C4-2B (cell line): ENCODE results near the gene UGT3A2.

Source experiments
- ZFX ChIP-seq: fragments of 450-650 bp; IDR thresholded peaks from 2 replicates; pipeline ENCODE4 v1.6.1; 2017
- TF ChIP-seq, protein P1 (sequence below): fragments of 450-650 bp; conservative IDR thresholded peaks from 2 replicates; pipeline ENCODE4 v1.5.1; 2017; ENCODE audit warnings: mild to moderate bottlenecking

DNA sequence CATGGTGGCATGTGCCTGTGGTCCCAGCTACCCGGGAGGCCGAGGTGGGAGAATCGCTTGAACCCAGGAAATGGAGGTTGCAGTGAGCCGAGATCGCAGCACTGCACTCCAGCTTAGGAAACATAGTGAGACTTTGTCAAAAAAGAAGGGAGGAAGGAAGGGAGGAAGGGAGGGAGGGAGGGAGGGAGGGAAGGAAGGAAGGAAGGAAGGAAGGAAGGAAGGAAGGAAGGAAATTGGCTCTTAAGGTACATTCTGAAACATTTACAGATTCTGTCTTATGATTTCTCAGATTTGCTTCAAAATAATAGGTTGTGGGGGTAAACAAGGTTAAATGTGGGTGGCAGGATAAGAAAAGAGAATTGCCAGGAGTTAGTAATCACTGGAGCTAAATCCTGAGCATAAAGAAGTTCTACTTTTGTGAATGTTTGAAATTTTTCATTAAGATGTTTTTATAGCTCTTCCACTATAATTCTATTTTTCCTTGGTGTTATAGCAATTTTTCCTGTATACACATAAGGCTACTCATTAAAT, 2.1 kb upstream of the UGT3A2 start:
- TF ChIP-seq, protein P1, sequence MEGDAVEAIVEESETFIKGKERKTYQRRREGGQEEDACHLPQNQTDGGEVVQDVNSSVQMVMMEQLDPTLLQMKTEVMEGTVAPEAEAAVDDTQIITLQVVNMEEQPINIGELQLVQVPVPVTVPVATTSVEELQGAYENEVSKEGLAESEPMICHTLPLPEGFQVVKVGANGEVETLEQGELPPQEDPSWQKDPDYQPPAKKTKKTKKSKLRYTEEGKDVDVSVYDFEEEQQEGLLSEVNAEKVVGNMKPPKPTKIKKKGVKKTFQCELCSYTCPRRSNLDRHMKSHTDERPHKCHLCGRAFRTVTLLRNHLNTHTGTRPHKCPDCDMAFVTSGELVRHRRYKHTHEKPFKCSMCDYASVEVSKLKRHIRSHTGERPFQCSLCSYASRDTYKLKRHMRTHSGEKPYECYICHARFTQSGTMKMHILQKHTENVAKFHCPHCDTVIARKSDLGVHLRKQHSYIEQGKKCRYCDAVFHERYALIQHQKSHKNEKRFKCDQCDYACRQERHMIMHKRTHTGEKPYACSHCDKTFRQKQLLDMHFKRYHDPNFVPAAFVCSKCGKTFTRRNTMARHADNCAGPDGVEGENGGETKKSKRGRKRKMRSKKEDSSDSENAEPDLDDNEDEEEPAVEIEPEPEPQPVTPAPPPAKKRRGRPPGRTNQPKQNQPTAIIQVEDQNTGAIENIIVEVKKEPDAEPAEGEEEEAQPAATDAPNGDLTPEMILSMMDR, result no peak
- no peak for TF ChIP-seq ZFX
